Measurements from ENCODE around the gene FGF23.

Gene FGF23

DNA sequence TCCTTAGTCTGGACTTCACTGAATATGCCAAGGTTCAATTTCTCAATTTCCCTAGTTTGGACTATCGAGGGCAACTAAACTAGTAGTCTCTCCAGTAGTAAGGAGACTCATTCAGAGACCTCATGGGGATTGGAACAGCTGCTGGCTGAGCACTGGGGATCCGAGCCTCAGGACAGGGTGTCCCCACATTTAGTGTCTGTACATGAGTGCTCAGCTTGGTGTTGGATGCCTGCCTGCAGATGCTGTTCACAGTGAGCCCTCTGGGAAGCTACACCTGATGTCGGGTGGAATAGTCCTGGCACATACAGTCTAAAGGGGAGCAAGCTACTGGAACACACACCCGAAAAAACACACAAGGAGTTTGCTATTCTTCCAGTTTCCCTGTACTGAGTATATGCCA lies 820 bp upstream of the FGF23 start:
- DNase-seq = no peak

DNA sequence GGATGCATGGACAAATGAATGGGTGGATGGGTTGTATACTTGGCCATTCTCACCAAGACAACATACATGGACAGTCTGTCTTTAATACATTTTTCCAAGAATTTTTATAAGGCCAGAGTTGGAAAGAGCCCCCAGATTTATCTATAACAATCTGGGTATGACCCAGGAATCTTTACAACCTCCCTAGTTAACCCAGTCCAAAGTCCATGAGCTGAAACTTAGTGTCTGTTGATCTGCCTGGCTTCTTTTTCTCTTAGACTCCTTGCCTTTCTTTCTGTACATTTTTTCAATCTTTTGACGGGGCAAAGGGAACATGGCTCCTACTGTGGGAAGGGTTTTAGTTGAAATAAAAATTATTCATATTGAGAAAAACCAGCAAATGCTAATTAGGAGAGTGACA lies 740 bp downstream of the FGF23 start:
- no peak for DNase-seq

DNA sequence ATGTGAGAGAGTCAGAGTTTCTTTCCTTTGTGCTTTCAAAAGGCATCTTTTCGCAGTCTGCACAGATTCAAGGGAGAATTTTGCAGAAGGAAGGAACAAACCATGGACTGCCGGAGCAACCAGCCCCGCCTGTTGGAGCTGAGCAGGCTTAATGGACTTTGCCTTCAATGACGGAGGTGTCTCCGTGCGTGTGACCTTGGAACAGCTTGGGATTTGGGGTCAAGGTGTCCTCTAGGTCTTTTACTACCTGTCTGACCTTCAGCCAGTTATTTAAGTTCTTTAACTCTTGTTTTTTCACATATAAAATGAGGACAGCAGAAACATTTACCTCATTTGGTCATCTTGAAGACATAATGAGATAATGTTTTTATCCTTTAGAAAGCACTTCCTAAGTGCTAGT lies 4.1 kb downstream of the FGF23 start:
- DNase-seq = no peak

DNA sequence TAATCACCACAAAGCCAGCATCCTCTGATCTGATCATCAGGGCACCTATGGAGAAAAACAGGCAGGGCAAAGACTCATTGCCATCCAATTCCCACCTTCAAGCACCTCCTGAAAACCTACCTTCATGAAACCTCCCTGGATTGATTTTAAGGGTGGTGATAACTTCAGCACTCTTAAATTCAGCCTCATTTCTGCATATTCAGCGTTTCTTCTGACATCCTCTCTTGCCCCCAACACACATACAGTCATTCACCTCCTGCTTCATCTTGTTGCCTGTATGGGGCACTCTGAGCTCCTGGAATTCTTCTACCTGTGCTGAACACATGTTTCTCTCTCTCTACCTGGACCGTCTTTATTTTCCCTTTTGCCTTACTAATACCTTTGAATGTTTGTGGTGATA lies 6.9 kb downstream of the FGF23 start:
- no peak for DNase-seq

DNA sequence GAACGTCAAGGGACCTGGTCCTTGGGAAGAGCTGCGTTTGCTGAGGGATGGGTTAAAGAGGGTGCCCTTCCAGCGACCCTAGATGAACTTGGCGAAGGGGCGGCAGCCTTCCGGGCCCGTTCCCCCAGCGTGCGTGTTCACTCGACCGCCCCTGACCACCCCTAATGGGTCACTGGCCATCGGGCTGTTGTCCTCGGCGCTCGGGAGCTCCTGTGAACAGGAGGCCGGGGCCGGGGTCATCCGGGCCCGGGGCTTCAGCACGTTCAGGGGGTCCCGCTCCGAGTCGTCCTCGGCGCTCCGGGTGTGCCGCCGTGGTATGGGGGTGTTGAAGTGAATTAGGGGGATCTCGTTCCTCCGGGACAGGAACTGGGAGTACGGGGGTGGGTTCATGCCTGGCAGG lies 9.2 kb downstream of the FGF23 start:
- DNase-seq = no peak

DNA sequence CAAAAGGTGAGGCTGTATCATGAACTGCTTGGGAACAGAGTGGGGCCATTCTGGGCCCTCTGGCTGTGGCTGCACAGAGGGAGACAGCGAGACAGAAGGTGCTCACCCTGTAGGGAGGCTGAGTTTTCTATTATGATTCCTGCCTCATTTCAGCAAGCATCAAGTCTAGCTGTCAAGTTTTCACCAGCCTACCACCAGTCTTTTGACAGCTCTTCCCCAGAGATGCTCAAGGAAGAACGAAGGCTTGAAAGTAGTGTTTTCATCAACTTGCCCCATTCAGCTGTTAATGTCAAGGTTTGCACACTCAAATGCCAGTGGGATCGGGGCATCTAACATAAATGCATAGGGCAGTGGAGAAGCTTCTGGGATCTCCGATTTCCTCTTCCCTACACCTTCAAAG lies 10.0 kb downstream of the FGF23 start:
- no peak for DNase-seq

DNA sequence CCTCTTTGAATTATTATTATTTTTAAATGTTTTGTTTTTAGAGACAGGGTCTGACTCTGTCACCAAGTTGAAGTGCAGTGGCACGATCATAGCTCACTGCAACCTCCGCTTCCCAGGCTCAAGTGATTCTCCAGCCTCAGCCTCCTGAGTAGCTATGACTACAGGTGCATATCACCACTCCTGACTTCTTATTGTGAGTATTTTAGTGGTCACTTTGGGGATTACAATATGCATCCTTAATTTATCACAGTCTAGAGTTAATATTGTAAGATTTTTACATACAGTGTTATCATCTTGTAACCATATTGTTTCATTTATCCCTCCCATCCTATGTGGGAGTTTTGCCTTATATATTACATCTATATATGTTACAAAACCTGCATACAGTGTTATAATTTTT lies 13.4 kb downstream of the FGF23 start:
- no peak for DNase-seq

DNA sequence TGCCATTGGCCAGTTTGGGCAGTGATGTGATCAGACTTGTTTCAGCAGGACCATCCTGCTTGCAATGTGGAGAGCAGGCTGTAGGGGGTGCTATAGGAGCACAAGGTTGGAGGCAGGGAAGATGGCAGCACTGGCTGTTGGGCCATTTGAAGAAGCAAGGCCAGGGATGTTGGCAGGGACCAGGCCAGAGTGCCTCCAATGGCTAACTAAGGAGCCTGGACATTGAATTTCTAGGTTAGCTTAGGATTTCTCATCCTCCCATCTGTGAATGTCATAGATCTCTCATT lies 23.5 kb downstream of the FGF23 start:
- peak; percentile 33 for DNase-seq

DNA sequence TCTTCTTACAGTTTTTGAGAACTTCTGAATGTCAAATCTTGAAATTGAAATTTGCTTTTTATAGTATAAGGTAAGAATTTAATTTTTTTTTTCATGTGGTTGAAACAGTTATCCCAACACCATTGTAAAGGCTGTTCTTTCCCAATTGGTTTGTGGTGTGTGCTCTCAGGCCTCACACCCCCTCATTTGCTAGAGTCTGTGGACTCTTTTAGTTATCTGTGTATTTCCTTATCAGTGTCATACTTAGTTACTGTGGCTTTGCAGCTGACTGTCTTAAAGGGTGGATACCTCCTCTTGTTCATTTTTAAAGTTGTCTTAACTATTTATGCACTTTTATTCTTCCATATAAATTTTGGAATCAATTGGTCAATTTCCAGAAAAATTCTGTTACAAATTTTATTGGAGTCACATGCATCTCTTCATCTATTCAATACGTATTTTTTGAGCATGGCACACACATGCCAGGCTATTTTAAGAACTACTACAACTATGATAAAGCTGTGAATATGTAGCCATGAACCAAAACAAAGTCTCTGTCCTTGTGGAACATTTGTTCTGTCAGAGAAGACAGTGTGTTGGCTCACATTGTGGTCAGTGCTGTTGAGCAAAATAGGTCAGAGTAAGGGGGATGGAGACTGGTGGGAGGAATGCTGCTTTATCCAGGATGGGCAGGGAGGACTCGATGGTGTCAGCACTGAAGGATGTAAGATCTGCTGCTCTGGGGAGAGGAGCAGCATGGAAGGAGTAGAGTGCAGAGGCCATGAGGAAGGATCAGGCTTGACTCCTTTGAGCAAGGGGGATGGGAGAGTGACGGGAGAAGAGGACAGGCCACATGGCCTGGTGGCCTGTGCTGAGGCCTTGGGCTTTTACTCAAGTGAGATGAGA lies 24.1 kb downstream of the FGF23 start:
- no peak for DNase-seq

DNA sequence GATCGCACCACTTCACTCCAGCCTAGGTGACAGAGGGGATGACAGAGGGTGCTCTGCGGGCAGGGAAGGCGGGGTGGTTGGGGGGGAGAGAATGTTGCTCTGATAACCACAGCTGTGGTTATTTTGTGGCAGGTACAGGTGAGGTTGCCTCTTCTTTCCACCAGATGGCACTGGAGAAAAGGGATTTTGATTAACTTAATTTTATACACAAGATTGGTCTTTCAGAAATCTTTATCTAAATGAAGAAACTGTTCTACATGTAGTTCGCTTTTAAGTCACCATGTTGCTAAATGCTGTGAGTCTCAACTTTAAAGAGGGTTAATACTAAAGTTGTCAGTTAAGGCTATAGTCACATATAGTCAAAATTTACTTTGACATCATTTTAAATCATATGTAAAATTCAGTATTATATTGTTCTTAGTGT lies 25.7 kb downstream of the FGF23 start:
- peak; percentile 8 for DNase-seq

DNA sequence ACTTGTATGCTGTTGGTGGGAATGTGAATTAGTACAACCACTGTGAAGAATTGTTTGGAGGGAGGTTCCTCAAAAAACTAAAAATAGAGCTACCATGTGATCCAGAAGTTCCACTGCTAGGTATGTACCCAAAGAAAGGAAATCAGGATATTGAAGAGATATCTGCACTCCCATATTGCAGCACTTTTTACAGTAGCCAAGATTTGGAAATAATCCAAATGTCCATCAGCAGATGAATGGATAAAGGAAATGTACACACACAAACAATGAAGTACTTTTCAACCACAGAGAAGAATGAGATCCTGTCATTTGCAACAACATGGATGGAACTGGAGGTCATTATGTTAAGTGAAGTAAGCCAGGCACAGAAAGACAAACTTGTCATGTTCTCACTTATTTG lies 32.6 kb downstream of the FGF23 start:
- DNase-seq = no peak

DNA sequence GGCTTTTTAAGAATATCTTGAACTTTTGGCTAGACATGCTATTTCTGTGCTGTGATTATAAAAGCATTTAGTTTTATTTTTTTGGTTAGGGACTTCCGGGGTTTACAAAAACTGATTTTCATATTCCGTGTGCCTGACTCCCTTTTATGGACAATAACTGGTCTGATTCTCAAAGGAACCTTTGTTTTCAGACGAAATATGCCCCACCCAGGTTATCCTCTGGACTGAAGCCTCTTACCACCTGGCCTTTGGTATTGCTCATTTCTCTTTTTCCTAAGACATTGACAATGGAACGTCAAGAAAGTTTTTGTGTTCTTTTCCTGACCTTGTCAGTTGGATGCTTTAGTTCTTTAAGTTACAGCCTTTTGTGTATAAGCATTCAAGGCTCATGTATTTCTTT lies 47.7 kb downstream of the FGF23 start:
- no peak for DNase-seq

DNA sequence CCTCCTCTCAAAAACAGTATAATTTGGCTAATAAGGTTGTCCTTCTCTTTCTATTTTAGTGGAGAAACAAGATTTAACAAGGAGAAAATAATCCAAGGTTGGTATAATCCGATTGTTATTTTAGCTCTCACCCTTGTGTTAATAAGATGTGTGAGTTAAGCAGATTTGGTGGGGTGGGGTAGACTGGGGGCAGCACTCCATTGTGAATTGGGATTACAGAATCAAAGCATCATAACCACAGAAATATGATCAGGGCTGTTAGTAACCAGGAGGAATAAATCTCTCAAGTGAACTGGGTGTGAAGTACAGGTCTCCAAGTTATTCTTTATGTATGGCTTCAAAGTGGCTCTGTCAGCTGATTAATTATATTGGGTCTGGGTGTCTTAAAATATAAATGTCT lies 48.3 kb downstream of the FGF23 start:
- no peak for DNase-seq

DNA sequence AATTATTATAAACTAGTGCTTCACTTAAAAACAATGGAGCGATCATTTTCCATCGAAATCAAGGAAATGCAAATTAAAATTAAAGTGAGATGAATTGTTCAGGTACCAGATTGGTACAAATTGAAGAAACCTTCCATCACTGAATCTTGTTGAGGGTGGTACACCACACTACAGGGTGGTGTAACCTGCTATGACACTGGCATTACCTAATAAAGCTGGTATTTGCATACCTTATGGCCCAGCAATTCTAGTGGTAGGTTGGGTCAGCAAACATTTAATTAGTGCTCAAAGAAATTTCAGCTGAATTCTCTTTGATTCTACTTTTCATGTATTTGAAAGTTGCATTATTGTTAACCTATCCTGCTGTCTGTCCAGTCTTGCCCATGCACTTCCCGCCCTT lies 49.3 kb downstream of the FGF23 start:
- DNase-seq = no peak

DNA sequence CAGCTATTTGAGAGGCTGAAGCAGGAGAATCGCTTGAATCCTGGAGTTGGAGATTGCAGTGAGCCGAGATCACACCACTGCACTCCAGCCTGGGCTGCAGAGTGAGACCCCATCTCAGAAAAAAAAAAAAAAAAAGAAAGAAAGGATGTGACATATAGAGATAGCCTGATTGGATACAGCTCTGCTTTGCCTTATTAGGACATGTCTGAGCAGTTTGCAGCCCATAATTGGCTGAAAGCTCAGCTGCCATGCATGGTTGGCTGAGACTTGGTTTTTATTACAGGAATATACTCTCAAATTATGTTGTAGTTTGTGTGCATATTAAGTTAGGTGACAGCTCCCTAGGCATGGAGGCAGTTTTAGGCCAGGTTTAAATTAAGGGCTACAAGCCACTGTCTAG lies 52.2 kb downstream of the FGF23 start:
- no peak for DNase-seq

DNA sequence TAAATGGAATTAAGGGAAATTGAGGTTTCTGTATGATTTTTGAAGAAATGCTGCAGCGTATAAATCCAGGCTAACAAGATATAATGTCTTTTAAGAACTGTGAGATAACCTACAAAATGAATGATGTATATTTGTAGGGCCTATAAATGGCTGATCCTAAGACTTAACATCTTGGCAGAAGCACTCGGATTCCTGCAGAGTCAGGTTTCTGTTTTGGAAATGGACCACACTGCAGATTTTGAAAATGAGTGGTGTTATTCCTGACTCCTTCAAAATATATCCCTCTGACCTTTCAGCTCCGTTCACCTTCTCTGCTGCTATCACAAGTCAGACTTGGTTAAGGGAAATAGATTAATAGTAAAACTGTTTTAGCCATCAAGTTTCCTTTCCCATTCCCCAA lies 53.5 kb downstream of the FGF23 start:
- DNase-seq = no peak

DNA sequence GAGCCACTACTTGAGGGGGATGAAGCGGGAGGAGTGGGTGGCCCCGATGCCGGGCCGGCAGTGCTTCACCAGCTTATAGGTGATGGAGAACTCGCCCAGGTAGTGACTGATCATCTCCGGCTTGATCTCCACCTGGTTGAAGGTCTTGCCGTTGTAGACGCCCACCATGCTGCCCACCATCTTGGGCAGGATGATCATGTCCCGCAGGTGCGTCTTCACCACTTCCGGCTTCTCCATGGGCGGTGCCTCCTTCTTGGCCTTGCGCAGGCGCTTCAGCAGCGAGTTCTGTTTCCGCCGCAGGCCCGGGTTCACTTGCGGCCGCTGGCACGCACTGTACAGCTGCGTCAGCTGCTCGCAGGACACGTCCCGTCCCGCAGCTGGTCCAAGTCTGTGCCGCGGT lies 55.1 kb downstream of the FGF23 start:
- DNase-seq = no peak

DNA sequence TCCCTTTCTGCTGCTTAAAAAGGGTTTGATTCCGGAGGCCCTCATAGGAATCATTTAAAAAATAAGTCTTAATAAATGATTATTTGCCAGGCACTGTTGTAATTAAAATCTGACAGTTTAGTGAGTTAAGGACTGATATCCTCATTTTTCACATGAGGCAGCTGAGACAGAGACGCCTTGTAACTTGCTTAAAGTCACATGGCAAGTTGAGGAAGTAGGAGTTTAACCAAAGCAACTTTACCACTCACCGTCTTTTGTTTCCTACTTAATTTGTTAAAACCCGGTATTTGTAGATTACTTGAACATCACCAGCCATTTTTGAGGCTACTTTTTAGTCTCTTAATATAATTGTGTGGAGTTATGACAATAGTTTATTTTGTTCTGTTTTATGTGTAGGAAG lies 56.1 kb downstream of the FGF23 start:
- DNase-seq = no peak

DNA sequence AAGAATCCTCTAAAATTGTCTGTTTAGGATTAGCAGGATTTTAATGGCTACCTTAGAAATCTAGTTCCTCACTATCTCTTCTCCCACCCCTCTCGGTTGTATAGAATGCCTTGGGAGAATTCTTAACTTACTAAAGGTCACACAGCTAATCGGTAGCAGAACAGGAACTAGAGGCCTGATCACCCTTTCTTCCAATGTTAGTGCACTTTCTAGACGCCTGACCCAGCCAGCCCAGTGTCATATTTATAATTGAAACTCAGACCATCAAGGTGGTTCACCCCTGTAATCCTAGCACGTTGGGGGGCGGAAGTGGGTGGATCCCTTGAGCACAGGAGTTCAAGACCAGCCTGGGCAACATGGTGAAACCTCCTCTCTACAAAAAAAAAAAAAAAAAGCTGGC lies 56.8 kb downstream of the FGF23 start:
- no peak for DNase-seq

DNA sequence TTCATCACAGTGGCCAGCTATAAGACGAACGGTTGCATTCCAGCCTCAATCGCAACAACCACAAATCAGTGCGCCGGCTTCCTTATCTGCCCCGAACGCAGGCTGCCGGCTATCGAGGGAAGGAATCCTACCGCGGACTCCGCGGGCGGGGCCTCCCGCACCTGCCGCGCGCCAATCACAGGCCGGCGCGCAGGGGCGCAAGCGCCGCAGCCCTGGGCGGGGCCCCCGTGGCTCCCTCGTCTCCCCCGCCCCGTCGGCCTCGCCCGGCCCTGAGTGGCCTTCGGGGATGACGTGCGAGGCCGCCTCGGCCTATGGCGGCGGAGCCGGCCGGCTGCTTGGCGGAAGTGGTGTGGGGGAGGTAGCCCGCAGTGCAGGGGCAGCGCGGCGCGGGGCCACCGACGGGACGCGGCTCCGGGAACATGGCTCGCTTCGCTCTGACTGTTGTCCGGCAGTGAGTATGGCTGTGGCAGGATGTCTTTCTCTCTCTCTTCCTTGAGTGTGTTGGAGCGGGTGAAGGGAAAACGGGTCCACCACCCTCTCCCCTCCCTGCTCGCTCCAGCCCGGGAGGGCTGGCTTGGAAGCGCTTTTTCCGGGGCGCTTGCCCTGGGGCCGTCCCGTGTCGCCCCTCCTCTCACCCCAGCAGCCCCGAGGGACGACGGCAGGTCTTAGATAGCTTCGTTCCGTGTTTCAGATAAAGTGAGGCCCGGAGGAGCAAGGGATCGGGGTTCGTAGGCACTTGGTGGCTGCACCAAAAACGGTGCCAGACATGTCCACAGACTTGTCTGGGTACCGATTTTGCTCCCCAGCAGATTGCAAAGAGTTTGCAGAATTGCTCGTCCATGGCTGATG lies 58.4 kb downstream of the FGF23 start, which contains the start of gene TIGAR:
Gene TIGAR (plus strand): TSS at position 361 of the 849 bp plus-strand sequence. CDS start 59 bp downstream, at position 420.
- DNase-seq = peak; percentile 95

DNA sequence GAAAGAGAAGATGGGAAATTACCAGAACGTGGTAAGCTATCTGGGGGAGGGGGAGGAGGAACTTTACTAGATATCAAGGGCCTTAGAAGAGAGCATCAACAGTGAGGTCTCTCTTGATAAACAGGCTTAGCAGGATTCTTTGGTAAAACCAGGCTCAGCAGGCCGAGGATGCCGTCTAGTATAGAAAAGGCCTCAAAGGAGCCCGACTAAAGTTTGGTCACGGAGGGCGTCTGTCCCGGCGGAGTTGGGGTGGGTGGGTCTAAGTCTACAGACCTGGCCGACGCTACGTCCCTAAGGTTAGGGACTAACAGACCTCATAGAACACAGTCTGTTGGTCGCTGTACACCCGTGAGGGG lies 59.0 kb downstream of the FGF23 start:
- peak; percentile 46 for DNase-seq

Data from NCI-H1105 (cell line).